ENCODE measurements around the gene PTPRB.

DNA sequence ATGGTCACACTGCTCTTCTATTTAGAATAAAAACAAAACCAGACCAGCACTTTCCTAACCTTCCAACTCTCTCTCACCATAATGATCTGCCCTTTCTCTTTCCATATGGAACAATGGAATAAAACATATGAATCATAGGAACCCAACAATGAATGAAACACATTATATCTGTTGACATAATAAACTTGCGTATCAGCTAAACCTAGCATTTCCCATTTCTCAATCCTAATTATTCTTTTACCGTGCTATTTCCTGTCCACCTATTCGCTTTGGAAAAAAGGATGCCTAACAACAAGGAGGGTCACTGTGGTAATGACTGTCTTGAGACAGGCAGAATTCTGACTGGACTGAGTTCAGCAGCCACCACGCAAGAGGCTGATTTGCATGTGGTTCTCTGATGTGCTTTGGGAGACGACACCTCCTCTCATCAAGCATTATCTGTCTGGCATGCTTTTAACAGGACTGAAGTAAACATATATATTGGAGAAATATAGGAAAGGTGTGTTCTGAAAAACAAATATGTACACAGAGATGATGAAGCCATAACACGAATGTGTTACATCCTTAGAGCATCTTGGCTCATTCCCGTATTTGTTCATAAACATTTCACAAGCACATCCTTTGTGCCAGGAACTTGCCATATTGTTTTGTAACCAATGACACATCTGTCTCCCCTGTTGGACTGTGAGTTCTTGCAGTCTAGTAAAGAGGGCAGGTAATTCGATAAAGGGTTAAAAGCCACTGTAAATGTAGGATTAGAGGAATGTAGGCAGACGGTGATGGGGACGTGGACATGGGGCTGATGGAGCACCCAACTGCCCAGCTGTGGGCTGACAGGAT is 87.7 kb downstream of the PTPRB start:
- TF ChIP-seq SIN3A (IDR thresholded peaks at IDR 0.05; ENCODE audit: borderline replicate concordance, insufficient read depth, low read depth, low read length): no peak
- no peak for TF ChIP-seq POLR2AphosphoS5 (IDR thresholded peaks at IDR 0.05; ENCODE audit: low read depth, low read length)

Measured in Panc1 (cell line).